ENCODE measurements around the gene DPEP1.
"Not testable (repeated sequence)": the region's sequence is repeated elsewhere in the genome, so short reads cannot be mapped to it uniquely, and the experiment has no call there.

DPEP1 gene

GRCh38 chr16:89577055-89577759 is 36.2 kb upstream of the DPEP1 start:
- no peak for DNase-seq

GRCh38 chr16:89579351-89579750 is 34.1 kb upstream of the DPEP1 start:
- DNase-seq, result no peak

GRCh38 chr16:89581045-89581695 is 32.3 kb upstream of the DPEP1 start:
- no peak for DNase-seq

- no peak for DNase-seq
Observed at GRCh38 chr16:89581861-89582563, 31.4 kb upstream of the DPEP1 start.

GRCh38 chr16:89582614-89583196 is 30.7 kb upstream of the DPEP1 start:
- no peak for DNase-seq

- no peak for DNase-seq
Observed at GRCh38 chr16:89583197-89583894, 30.1 kb upstream of the DPEP1 start.

GRCh38 chr16:89583895-89584644 is 29.4 kb upstream of the DPEP1 start:
- DNase-seq, result no peak

- DNase-seq, result no peak
Observed at GRCh38 chr16:89584768-89585549, 28.5 kb upstream of the DPEP1 start.

- DNase-seq, result no peak
Observed at GRCh38 chr16:89586218-89586617, 27.2 kb upstream of the DPEP1 start.

- DNase-seq, result peak; percentile 51
Observed at GRCh38 chr16:89586853-89587252, 26.6 kb upstream of the DPEP1 start.

GRCh38 chr16:89587676-89588075 is 25.8 kb upstream of the DPEP1 start:
- DNase-seq, result not testable (repeated sequence)

- DNase-seq, result no peak
Observed at GRCh38 chr16:89588413-89589109, 24.9 kb upstream of the DPEP1 start.

- no peak for DNase-seq
Observed at GRCh38 chr16:89589241-89589926, 24.1 kb upstream of the DPEP1 start.

- DNase-seq, result no peak
Observed at GRCh38 chr16:89593841-89594240, 19.6 kb upstream of the DPEP1 start.

- no peak for DNase-seq
Observed at GRCh38 chr16:89595330-89596060, 17.9 kb upstream of the DPEP1 start.

- DNase-seq, result no peak
Observed at GRCh38 chr16:89596061-89596689, 17.3 kb upstream of the DPEP1 start.

GRCh38 chr16:89596957-89597649 is 16.3 kb upstream of the DPEP1 start:
- no peak for DNase-seq

GRCh38 chr16:89598199-89598598 is 15.2 kb upstream of the DPEP1 start:
- DNase-seq, result no peak

Measured in activated gamma-delta T cell (primary cell).